Measurements from ENCODE around the gene PGBD5.

PGBD5 gene

GRCh38 chr1:230368871-230369270, 57.3 kb downstream of the PGBD5 start (continued):
- TF ChIP-seq, protein P1, sequence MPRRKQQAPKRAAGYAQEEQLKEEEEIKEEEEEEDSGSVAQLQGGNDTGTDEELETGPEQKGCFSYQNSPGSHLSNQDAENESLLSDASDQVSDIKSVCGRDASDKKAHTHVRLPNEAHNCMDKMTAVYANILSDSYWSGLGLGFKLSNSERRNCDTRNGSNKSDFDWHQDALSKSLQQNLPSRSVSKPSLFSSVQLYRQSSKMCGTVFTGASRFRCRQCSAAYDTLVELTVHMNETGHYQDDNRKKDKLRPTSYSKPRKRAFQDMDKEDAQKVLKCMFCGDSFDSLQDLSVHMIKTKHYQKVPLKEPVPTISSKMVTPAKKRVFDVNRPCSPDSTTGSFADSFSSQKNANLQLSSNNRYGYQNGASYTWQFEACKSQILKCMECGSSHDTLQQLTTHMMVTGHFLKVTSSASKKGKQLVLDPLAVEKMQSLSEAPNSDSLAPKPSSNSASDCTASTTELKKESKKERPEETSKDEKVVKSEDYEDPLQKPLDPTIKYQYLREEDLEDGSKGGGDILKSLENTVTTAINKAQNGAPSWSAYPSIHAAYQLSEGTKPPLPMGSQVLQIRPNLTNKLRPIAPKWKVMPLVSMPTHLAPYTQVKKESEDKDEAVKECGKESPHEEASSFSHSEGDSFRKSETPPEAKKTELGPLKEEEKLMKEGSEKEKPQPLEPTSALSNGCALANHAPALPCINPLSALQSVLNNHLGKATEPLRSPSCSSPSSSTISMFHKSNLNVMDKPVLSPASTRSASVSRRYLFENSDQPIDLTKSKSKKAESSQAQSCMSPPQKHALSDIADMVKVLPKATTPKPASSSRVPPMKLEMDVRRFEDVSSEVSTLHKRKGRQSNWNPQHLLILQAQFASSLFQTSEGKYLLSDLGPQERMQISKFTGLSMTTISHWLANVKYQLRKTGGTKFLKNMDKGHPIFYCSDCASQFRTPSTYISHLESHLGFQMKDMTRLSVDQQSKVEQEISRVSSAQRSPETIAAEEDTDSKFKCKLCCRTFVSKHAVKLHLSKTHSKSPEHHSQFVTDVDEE (CRISPR knock-in tag; IDR thresholded peaks at IDR 0.05), result no peak
- TF ChIP-seq ESRRG (CRISPR knock-in tag; IDR thresholded peaks at IDR 0.05), result no peak

DNA sequence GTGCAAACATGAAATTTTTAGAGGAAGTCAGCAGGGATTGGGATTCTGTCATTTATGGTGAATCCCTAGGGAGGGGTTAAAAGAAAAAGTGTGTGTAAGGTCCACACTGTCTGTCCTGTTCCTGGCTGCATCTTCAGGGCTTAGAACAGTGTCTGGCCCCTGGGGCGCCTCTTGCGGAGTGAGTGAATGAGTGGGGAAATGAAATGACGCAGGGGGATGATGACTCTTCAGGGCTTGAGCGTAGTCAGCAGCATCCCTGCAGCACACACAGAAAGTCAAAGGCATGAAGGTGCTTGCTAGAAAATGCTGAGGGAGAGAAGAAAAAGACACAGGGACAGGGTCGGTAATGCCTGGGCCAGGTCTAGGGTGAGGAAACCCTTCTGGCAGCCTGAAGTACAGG, 57.8 kb downstream of the PGBD5 start:
- TF ChIP-seq ZC3H10 (CRISPR knock-in tag; IDR thresholded peaks at IDR 0.05) (no peak), RARB (CRISPR knock-in tag; IDR thresholded peaks at IDR 0.05) (no peak), POU6F1 (CRISPR knock-in tag; IDR thresholded peaks at IDR 0.05; ENCODE audit: borderline replicate concordance, low read depth) (no peak), BACH2 (CRISPR knock-in tag; IDR thresholded peaks at IDR 0.05; ENCODE audit: borderline replicate concordance) (no peak), ZNF565 (CRISPR knock-in tag; conservative IDR thresholded peaks at IDR 0.05; ENCODE audit: low read depth) (no peak), OSR1 (CRISPR knock-in tag; IDR thresholded peaks at IDR 0.05) (no peak), SNAI2 (CRISPR knock-in tag; IDR thresholded peaks at IDR 0.05) (no peak), ARNTL (CRISPR knock-in tag; IDR thresholded peaks at IDR 0.05; ENCODE audit: borderline replicate concordance, low read depth) (no peak), GLIS3 (CRISPR knock-in tag; IDR thresholded peaks at IDR 0.05) (no peak)
- TF ChIP-seq, protein P2, sequence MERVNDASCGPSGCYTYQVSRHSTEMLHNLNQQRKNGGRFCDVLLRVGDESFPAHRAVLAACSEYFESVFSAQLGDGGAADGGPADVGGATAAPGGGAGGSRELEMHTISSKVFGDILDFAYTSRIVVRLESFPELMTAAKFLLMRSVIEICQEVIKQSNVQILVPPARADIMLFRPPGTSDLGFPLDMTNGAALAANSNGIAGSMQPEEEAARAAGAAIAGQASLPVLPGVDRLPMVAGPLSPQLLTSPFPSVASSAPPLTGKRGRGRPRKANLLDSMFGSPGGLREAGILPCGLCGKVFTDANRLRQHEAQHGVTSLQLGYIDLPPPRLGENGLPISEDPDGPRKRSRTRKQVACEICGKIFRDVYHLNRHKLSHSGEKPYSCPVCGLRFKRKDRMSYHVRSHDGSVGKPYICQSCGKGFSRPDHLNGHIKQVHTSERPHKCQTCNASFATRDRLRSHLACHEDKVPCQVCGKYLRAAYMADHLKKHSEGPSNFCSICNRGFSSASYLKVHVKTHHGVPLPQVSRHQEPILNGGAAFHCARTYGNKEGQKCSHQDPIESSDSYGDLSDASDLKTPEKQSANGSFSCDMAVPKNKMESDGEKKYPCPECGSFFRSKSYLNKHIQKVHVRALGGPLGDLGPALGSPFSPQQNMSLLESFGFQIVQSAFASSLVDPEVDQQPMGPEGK (CRISPR knock-in tag; IDR thresholded peaks at IDR 0.05; ENCODE audit: borderline replicate concordance), result no peak
- no peak for ATAC-seq

DNA sequence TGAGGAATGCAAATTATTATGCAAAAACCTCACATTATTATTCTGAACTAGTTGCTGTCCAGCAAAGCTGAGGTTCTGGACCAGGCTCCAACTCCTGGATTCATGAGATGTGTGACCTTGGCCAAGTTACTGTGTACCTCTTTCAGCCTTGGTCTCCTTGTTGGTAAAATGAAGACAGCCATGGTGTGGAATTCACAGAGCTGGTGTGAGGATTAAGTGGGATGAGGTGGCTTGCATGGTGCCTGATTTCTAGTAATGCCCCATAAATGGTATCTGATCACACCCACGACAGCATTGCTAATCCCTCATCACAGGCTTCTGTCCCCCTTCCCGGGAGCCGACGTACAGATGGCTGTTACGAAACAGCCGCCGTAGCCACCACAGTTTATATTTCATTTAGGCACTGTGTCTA, 59.6 kb downstream of the PGBD5 start:
- TF ChIP-seq ZNF8 (CRISPR knock-in tag; IDR thresholded peaks at IDR 0.05), result no peak
- no peak for TF ChIP-seq ZNF70 (CRISPR knock-in tag; IDR thresholded peaks at IDR 0.05)
- no peak for TF ChIP-seq TCF4 (CRISPR knock-in tag; IDR thresholded peaks at IDR 0.05; ENCODE audit: borderline replicate concordance)
- TF ChIP-seq, protein P2 (CRISPR knock-in tag; IDR thresholded peaks at IDR 0.05; ENCODE audit: borderline replicate concordance), result no peak
- no peak for TF ChIP-seq POU6F1 (CRISPR knock-in tag; IDR thresholded peaks at IDR 0.05; ENCODE audit: borderline replicate concordance, low read depth)
- TF ChIP-seq BACH2 (CRISPR knock-in tag; IDR thresholded peaks at IDR 0.05; ENCODE audit: borderline replicate concordance), result no peak
- TF ChIP-seq ESRRG (CRISPR knock-in tag; IDR thresholded peaks at IDR 0.05), result no peak
- TF ChIP-seq ZFP30 (CRISPR knock-in tag; IDR thresholded peaks at IDR 0.05), result no peak
- no peak for TF ChIP-seq CSDC2 (CRISPR knock-in tag; IDR thresholded peaks at IDR 0.05)
- TF ChIP-seq ARNTL (CRISPR knock-in tag; IDR thresholded peaks at IDR 0.05; ENCODE audit: borderline replicate concordance, low read depth), result no peak
- no peak for TF ChIP-seq GLIS3 (CRISPR knock-in tag; IDR thresholded peaks at IDR 0.05)
- no peak for TF ChIP-seq TOX (CRISPR knock-in tag; IDR thresholded peaks at IDR 0.05; ENCODE audit: borderline replicate concordance)
- TF ChIP-seq ZC3H10 (CRISPR knock-in tag; IDR thresholded peaks at IDR 0.05), result no peak
- no peak for TF ChIP-seq ZNF565 (CRISPR knock-in tag; conservative IDR thresholded peaks at IDR 0.05; ENCODE audit: low read depth)
- no peak for TF ChIP-seq ZFP3 (CRISPR knock-in tag; IDR thresholded peaks at IDR 0.05)
- TF ChIP-seq SNAI2 (CRISPR knock-in tag; IDR thresholded peaks at IDR 0.05), result no peak
- TF ChIP-seq, protein P3, sequence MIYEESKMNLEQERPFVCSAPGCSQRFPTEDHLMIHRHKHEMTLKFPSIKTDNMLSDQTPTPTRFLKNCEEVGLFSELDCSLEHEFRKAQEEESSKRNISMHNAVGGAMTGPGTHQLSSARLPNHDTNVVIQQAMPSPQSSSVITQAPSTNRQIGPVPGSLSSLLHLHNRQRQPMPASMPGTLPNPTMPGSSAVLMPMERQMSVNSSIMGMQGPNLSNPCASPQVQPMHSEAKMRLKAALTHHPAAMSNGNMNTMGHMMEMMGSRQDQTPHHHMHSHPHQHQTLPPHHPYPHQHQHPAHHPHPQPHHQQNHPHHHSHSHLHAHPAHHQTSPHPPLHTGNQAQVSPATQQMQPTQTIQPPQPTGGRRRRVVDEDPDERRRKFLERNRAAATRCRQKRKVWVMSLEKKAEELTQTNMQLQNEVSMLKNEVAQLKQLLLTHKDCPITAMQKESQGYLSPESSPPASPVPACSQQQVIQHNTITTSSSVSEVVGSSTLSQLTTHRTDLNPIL (CRISPR knock-in tag; IDR thresholded peaks at IDR 0.05; ENCODE audit: low read depth), result no peak
- no peak for ATAC-seq

All from SK-N-SH treated with all-trans-retinoic acid at 6 μM for 48 hours (cell line).